Natural killer cell (primary cell): Measurements from ENCODE around the gene EMSY. TPM values are rescaled to one million over a fixed set of nuclear protein-coding genes. Genes with fewer than 3 reads are reported as not detected.

Source experiments
- ATAC-seq, 3 donors: fragments of 150-1000 bp in 2 of 3; fragments of 200-7000 bp in 1 of 3; cut with Tn5 transposase; 1 replicate in 1 of 3; 2 replicates in 2 of 3; pipeline ENCODE4 v1.10.0; 2021; ENCODE audit warnings: mild to moderate bottlenecking in 2 of 3, moderate library complexity in 2 of 3
- DNase-seq, 2 donors: peaks; one replicate each; pipeline versions ENCODE4 v3.0.0 to v3.0.0-alpha.2; 2013 to 2021; ENCODE audit warnings: mixed read lengths in 1 of 2
- H3K27ac ChIP-seq: one replicate; pipeline ENCODE4 v1.5.1; 2013; ENCODE audit warnings: mild to moderate bottlenecking, low read length
- H3K27me3 ChIP-seq: one replicate; pipeline ENCODE4 v1.6.1; 2013; ENCODE audit warnings: low read length; ENCODE audit not compliant: control insufficient read depth, insufficient read depth
- H3K36me3 ChIP-seq: one replicate; pipeline ENCODE4 v1.6.1; 2013; ENCODE audit warnings: low read length; ENCODE audit not compliant: control insufficient read depth, insufficient read depth
- H3K4me1 ChIP-seq: one replicate; pipeline ENCODE4 v1.6.1; 2013; ENCODE audit warnings: low read length; ENCODE audit not compliant: control insufficient read depth, insufficient read depth
- H3K4me3 ChIP-seq: one replicate; pipeline ENCODE4 v1.5.1; 2013; ENCODE audit warnings: low read length
- H3K9me3 ChIP-seq: one replicate; pipeline ENCODE4 v1.6.1; 2013; ENCODE audit warnings: low read length; ENCODE audit not compliant: control insufficient read depth, insufficient read depth
- H3K27ac Mint-ChIP-seq, 2 donors: one replicate each; pipeline ENCODE4 v1.8.0; 2022; ENCODE audit warnings: mild to moderate bottlenecking in 2 of 2, mixed read lengths in 2 of 2, moderate library complexity in 1 of 2
- H3K27me3 Mint-ChIP-seq, 2 donors: one replicate each; pipeline ENCODE4 v1.8.0; 2022; ENCODE audit warnings: low read depth in 2 of 2, mixed read lengths in 2 of 2
- H3K36me3 Mint-ChIP-seq: one replicate; pipeline ENCODE4 v1.8.0; 2022; ENCODE audit warnings: mixed read lengths
- H3K4me1 Mint-ChIP-seq, 2 donors: one replicate each; pipeline ENCODE4 v1.8.0; 2022; ENCODE audit warnings: mixed read lengths in 2 of 2
- H3K4me3 Mint-ChIP-seq: one replicate; pipeline ENCODE4 v1.8.0; 2022; ENCODE audit warnings: mild to moderate bottlenecking, moderate library complexity, mixed read lengths
- H3K9me3 Mint-ChIP-seq, 2 donors: one replicate each; pipeline ENCODE4 v1.8.0; 2022; ENCODE audit warnings: mixed read lengths in 2 of 2
- WGBS: methylation state at CpG from one replicate; pipeline ENCODE4 v1.1.7; 2013; ENCODE audit warnings: missing lambda C conversion rate; ENCODE audit not compliant: insufficient coverage; 5-methylcytosine and 5-hydroxymethylcytosine counted together
- intact Hi-C: fragments of 100-400 bp; cut with micrococcal nuclease; formaldehyde crosslinking; loops from one replicate; pipeline ENCODE4 v1.14.2; 2022
- total RNA-seq, 4 donors: library from RNA; stranded (reverse); fragments of 120-200 nt in 1 of 4; gene quantifications; one replicate each; pipeline versions ENCODE4 v1.2.3 to v1.2.4, GENCODE V29; 2013 to 2022
- TF ChIP-seq, protein P1 (sequence below): fragments of 200-600 bp; IDR thresholded peaks from one replicate; pipeline ENCODE4 v1.8.0; 2022; ENCODE audit warnings: antibody characterized with exemption

EMSY gene
- total RNA-seq, 3 donors from 2014 or later (not counting 1 experiment from before 2014, with no cell fraction given): 36.0 to 43.8 (median 39.4) TPM

DNA sequence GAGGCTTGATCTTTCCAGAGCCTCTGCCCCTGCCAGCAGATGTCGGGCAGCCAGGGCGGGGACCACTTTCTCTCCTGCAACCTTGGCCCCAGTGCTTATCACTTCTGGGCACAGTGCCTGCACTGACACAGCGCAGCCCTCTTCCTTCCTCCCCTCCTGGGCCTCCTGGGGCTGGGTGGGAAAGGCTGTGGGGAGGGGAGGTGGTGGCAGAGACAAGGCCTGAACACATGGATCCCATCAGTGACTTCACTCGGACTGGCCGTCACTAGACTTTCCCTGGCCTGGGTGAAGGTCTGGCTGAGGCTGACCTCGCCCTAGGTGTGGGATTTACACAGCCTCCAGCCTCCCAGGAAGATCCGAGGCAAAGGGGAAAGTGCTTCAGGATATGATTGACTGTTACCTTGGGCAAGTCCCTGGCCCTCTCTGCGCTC is 157.6 kb downstream of the EMSY start:
- no peaks in the 10 kb centered on the region for H3K9me3 Mint-ChIP-seq
- no peaks in the 10 kb centered on the region for H3K36me3 ChIP-seq
- TF ChIP-seq, protein P1, sequence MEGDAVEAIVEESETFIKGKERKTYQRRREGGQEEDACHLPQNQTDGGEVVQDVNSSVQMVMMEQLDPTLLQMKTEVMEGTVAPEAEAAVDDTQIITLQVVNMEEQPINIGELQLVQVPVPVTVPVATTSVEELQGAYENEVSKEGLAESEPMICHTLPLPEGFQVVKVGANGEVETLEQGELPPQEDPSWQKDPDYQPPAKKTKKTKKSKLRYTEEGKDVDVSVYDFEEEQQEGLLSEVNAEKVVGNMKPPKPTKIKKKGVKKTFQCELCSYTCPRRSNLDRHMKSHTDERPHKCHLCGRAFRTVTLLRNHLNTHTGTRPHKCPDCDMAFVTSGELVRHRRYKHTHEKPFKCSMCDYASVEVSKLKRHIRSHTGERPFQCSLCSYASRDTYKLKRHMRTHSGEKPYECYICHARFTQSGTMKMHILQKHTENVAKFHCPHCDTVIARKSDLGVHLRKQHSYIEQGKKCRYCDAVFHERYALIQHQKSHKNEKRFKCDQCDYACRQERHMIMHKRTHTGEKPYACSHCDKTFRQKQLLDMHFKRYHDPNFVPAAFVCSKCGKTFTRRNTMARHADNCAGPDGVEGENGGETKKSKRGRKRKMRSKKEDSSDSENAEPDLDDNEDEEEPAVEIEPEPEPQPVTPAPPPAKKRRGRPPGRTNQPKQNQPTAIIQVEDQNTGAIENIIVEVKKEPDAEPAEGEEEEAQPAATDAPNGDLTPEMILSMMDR: no peak
- no peaks in the 10 kb centered on the region for H3K4me1 ChIP-seq
- no peak overlapping the region for H3K4me3 Mint-ChIP-seq
- ATAC-seq (no peak), DNase-seq (no peak)
- H3K27me3 Mint-ChIP-seq: peaks cover 4 to 6% of the 10 kb centered on the region in 2 donors
- no peaks in the 10 kb centered on the region for H3K4me1 Mint-ChIP-seq
- no peak overlapping the region for H3K27ac Mint-ChIP-seq
- no peak overlapping the region for H3K27ac ChIP-seq
- 46% methylated on average over 7 of the region's 8 CpGs for WGBS
- H3K4me3 ChIP-seq: no peak overlapping the region
- no peaks in the 10 kb centered on the region for H3K36me3 Mint-ChIP-seq
- H3K9me3 ChIP-seq: no peaks in the 10 kb centered on the region
- intact Hi-C loops: no loop called here
- H3K27me3 ChIP-seq: no peaks in the 10 kb centered on the region

Other genes starting within 250 kb of the EMSY start
- 1 to 10 TPM in 1 of 3 donors, under 1 TPM in 2; 0.47 to 1.3 (median 0.80) TPM for gene WNT11, start 238.5 kb upstream of the EMSY start, total RNA-seq
- 10 to 100 TPM; 56.0 to 66.1 (median 64.3) TPM for gene THAP12, start 63.9 kb upstream of the EMSY start, total RNA-seq
- 1 to 10 TPM; 3.2 to 5.6 (median 4.0) TPM for gene GVQW3, start 63.7 kb upstream of the EMSY start, total RNA-seq
- 1 to 10 TPM in 2 of 3 donors, under 1 TPM in 1; 0.14 to 1.4 (median 1.4) TPM for gene LRRC32, start 225.7 kb downstream of the EMSY start, total RNA-seq